ENCODE data around the gene IGFBP7.

Gene IGFBP7, protein sequence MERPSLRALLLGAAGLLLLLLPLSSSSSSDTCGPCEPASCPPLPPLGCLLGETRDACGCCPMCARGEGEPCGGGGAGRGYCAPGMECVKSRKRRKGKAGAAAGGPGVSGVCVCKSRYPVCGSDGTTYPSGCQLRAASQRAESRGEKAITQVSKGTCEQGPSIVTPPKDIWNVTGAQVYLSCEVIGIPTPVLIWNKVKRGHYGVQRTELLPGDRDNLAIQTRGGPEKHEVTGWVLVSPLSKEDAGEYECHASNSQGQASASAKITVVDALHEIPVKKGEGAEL

DNA sequence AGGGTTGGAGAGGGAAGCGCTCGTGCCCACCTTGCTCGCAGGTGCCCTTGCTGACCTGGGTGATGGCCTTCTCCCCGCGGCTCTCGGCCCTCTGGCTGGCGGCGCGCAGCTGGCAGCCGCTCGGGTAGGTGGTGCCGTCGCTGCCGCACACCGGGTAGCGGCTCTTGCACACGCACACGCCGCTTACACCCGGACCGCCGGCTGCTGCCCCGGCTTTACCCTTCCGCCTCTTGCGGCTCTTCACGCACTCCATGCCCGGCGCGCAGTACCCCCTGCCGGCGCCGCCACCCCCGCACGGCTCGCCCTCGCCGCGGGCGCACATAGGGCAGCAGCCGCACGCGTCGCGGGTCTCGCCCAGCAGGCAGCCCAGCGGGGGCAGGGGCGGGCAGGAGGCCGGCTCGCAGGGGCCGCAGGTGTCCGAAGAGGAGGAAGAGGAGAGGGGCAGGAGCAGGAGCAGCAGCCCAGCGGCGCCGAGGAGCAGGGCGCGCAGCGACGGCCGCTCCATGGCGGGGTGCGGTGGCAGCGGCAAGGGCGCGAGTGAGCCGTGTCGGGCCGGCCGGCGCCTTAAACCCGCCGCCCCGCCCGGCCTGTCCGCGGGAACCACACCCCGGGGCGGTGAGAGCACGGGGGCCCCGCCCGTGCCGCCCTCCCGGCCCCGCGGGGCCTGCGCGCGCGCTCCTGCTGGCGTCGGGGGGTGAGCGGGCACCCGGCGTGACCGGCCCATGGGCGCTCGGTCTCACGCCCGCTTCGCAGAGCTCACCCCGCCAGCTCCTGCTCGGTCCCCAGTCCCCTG lies at the start of gene IGFBP7:
Gene IGFBP7, minus strand, starts transcription at position 539 of the 793 bp plus-strand sequence. Its CDS starts 34 bp downstream, at position 505.
- no peak for DNase-seq

DNA sequence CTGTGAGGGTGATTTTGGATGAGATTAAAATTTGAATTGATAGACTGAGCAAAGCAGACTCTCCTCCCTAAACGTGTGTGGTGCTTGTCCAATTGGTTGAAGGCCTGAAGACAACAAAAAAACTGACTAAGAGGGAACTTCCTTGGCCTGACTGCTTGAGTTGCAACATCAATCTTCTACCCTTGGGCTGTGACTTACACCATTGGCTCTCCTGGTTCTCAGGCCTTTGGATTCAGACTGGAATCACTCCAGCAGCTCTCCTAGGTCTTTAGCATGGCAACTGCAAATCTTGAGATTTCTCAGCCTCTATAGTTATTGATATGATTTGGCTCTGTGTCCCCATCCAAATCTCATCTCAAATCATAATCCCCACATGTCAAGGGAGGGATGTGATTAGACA lies 49.7 kb upstream of the IGFBP7 start:
- no peak for DNase-seq

DNA sequence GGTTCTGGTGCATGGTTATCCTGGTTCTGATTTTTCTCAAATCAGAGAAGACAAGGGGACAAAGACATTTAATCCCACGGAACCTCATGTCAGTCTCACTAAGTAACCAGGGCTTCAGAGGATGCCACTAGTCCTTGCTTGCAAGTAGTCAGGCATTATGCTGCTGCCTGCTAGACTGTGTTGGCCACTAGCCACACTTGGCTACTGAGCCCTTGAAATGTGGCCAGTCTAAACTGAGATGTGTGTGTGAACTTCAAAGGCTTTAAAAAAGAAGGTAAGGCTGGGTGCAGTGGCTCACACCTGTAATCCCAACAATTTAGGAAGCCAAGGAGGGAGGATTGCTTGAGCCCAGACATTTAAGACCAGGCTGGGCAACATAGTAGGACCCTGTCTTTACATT lies 48.6 kb upstream of the IGFBP7 start:
- DNase-seq: no peak

DNA sequence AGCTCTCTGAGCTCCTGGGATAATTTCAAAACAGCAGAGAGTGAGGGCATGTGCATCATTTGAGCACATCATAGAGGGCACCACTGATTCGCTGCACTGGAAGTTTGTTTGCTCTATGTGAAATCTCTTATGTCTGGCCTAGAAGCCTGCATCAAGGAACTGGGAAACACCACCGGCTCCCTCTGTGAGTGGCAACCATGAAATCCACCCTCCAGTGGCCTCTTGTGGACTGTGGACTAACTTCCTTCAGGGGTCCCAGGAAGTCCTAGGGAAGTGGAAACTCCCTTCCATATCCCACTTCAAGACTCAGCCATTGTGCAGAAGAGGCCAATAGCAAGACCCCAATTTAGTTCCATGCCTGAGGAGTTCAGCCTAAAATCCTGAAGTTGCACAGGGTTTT lies 48.0 kb upstream of the IGFBP7 start:
- no peak for DNase-seq

DNA sequence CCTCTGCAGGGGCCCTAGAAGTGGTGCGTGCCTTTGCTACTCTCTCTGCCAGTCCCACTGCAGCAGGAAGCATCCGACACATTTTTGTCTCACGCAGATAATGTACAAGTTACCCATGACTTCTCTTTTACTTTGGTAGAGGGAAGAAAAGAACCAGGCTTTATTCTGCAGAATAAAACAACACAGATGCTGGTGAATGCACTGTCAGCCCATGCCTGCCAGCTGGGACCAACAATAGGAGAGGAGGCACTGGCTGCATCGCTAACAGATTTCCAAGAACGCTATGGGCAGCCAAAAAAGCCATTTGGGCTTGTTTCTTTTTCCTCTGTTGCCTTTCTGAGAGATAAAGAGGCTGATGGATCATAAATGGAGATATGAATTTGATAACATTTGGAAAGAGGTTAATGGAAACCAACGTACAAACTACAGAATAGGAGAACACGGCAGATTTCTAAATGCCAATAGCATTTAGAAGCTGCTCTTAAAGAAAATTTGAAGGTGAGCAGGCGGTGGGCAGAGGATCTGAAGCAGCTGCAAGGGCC lies 47.5 kb upstream of the IGFBP7 start:
- DNase-seq: no peak

DNA sequence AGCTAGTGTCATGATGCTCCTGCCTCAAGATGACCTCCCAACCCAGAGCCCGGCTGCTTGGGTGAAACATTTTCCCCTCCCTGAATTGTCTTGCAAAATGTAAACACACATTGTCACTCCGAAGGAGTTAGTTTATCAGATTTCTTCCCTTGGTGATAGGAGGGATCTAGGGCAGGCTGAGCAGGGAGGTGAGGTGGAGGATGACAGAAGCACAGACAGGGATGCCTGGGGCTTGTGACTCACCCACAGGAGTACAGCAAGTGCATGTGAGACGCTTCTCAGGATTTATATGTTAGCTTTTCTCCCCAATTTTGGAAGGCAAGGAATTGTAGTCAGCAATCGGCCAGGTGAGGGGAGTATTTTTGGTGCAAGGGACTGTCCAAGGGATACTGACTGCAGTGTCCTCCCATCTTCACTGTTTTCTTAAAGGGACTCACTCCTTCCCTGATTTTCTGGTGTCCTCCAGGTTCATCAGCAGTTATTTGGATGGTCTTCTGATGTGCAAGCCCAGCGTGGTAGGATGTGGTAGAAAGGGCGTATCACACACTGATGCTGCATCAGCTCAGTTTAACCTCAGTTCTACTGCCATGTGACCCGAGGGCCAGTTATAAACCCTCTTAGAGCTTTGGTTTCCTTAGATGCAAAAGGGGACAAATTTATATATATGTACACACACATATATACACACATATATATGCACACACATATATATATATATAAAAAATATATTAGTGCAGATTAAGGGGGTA lies 46.2 kb upstream of the IGFBP7 start:
- no peak for DNase-seq

DNA sequence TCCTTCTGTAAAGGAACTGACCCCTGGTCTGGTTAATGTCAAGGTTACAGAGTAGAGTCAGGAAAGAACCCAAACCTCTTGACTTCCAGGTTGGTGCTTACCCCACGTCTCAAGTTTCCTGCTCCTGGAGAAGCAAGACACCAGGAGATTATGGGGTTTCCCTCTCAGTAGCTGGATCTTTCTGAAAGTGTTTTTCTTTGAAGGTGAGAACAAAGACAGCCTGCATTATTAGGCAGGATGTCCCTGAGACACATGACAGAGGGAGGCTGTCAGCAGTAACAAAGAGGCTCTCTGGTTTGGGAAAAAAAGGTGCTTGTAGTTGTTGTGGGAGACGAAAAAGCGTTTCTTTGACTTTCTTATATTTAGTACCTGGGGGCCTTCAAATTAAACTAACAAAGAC lies 44.7 kb upstream of the IGFBP7 start:
- DNase-seq: no peak

DNA sequence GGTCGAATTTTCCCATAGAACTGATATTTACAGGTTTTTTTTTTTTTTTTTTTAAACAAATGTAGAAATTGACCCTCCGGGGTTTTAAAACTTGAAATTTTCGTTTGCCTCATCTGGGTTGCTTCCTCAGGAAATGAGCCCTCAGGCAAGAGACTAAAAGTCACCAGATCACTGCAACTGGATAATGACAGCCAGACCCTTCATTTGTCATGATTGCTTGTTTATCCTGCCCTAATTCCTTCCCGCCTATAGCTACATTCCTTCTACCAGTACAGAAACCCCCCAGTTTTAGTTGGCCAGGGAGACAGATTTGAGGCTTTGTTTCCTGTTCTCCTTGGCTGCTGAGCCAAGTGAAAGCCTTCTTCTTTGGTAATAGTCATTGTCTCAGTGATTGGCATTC lies 44.0 kb upstream of the IGFBP7 start:
- DNase-seq: no peak

DNA sequence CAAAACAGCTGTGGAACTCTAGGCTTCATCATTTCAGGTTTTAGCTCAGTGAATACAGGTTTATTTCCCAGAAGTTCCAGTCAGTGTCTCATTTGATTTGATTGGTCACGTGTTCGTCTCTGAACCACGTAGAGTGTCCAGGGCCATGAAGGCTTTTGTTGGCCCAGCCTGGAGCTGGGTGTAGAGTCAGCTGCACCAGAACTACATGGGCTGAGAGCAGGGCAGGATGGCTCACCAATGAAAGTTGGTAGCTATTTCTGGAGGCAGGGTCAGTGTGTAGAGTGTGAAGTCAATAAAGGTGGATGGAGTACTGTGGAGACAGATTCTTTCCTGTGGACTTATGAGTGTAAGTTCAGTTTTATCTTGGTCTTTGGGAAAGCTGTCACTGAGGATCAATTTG lies 43.0 kb upstream of the IGFBP7 start:
- DNase-seq: no peak

DNA sequence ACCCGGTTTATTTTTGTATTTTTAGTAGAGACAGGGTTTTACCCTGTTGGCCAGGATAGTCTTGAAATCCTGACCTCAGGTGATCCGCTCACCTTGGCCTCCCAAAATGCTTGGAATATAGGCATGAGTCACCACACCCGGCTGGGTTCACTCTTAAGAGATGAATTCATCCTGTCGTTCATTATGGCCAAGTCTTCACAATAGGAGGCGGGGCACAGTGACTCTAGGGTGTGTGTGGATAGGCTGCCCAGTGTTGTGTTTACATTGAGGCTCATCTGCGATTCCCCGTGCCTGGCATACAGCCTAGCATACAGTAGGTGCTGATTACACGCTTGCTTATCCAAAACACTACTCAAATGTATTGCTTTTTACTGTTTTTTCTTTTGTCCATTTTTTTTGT lies 41.3 kb upstream of the IGFBP7 start:
- no peak for DNase-seq

DNA sequence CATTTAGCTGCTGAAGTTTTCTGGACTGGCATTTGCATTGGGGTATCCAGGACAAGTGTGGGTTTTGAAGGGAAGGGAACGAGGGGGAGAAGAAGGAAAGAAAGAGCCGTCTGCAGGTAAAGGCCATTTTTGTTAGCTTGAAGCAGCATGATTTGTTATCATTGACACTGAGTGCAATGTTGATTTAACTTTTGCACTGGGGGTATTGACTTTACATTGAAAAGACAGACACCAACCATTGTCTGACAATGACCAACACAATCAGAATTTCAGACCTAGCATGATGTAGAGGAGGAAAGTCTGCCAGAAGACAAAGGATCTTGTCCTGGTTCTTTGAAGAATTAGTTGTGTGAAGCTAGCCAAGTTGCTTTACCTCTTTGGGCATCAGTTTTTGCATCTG lies 39.6 kb upstream of the IGFBP7 start:
- no peak for DNase-seq

DNA sequence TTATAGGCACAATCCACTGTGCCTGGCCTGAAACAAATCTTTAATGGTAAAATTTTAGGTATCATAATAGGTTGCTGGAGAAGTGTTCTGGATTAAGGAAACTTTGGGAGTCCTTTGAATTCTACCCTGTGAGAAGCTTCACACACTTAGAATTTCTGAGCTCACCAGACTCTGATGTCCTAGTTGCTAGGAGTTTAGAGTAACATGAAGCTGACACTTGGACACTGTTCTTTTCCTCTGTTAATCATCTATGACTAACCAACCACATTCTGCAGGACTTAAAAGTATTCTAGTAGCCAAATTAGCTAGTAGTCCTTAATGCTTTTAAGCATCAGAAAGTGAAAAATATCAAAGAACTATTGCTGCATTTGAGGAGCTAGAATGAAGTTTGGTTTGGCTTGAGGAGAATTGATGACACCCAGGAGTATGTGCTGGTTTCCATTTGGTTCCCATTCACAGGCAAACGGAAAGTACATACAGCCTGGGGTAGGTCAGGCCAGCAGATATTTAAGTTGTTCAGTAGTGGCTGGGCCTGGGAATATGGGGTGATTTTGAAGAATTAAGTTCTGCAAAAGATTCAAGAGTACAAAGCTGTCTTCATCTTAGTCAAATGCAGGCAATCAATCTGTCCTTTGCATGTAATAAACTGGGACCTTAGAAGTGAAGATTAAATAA lies 38.8 kb upstream of the IGFBP7 start:
- no peak for DNase-seq

DNA sequence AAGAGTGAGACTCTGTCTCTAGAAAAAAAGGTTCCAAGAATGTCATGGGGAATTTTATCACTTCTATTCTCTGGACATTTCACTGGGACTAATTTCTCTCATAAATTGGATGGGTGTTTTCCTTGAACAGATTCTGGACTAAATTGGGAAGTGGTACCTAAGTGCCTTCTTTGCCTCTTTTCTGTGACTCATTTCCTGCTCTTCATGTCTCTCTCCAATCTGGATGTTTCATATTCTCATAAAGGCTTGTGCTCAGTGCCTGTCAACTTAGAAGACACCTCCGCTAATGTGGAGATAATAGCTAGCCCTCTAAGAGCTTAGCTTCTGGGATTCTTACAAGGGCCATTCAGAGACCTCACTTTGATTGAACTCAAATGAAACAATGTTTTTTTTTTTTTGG lies 38.0 kb upstream of the IGFBP7 start:
- no peak for DNase-seq

DNA sequence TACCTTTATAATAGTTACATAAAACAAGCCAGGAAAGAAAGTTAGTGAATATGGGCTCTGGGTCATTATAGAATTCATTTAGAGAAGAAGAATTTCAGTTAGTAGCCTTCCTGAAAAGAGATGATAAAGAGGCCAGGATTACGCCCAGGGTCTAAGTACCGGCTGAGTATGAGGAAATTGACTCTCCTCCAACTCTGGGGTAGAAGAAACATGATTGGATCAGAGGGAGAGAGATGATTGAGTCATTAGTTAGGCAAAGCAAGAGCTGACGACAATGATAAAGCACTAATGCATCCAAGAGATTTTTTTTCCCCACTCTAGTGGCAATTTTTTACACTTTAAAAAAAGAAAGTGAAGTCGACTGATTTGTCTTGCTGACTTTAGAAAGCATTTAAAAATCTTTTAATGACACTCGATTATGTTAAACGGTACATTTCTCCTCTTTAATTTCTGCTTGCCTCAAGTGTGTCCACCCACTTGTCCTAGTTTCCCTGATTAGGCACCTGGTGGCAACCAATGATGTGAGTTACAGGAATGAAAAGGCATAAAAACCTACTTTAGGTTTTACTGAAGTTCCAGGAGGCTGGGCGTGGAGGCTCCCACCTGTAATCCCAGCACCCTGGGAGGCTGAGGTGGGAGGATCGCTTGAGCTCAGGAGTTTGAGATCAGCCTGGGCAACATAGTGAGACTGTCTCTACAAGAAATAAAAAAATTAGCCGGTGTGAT lies 37.3 kb upstream of the IGFBP7 start:
- no peak for DNase-seq

DNA sequence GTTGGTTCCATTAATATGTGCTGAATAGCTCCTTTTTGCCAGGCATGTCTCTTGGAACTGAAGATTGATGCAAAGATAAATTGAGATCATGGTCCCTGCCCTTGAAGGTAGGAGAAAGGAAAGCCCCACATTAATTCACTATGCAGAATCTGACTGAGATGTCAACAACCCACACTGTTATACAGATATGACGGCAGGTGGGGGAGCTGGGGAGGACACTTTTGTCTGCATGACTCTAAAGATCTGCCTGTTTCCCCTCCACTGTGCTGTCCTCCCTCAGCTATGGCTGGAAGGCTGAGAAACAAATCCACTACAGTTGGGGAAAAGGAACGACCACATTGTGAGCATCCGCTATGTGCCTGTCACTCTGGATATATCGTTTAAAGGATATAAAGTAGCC lies 36.3 kb upstream of the IGFBP7 start:
- no peak for DNase-seq

DNA sequence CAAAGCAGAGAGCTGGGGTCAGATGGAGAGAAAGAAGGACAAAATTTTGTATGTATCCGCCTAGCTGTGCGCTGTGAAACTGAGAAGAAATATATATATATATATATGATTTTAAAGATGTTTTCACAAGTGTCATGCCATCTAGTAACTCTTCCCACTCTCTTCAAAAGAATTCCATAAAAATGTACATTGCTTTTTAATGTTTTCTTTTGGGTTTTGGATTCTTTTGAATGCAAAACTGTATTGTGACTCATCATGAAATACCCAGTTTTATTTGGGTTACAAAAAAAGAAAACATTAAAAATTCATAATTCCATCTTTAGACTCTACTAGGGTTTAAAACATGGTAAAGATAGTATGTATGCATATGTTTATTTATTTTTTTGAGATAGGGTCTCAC lies 34.3 kb upstream of the IGFBP7 start:
- no peak for DNase-seq

DNA sequence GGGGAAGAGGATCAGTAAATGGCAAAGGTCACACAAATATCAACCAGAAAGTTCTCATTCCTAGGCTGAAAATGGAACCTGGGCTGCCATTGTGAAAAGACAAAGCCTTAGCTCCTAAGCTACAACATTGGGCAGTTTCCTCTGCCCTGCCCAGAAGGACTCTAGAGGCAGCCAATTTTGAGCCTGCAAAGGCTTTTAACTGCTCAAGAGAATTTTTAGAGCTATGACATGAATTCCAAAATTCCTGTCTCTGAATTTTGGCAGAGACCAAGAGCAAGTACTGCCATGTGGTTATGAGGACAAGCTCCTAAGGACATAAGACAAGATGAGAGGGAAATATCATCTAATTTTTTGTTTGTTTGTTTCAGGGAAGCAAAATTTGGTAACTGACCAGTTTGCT lies 29.6 kb upstream of the IGFBP7 start:
- no peak for DNase-seq

DNA sequence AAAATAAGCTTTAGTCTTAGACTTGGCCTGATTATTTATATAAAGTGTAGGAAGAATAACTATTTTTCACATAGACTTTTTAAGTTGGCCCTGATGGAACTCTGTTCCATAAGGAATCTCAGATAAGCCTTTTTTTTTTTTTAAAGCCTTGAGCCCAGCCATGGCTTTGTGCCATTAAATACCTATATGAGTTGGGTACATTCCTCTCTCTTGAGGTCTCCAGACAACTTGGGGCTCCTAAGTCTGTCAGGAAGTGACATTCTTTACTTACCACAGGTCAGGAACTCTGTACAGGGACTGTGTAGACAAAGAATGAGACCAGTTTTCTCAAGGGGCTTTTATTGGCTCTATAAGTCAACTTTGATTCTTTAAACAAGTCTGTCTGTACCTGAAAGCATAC lies 27.1 kb upstream of the IGFBP7 start:
- no peak for DNase-seq

DNA sequence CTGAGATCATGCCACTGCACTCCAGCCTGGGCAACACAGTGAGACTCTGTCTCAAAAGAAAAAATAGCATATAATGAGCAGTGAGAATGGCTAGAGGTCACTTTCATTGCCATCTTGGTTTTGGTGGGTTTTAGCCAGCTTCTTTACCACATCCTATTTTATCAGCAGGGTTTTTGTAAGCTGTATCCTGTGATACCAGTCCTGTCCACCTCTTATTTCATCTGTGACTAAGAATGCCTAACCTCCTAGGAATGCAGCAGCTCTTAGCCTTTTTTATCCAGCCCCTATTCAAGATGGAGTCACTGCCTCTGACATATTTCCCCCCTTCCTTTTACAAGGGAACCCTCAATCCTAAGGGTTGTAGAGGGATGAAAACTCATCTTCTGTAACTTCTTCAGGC lies 26.1 kb upstream of the IGFBP7 start:
- no peak for DNase-seq

DNA sequence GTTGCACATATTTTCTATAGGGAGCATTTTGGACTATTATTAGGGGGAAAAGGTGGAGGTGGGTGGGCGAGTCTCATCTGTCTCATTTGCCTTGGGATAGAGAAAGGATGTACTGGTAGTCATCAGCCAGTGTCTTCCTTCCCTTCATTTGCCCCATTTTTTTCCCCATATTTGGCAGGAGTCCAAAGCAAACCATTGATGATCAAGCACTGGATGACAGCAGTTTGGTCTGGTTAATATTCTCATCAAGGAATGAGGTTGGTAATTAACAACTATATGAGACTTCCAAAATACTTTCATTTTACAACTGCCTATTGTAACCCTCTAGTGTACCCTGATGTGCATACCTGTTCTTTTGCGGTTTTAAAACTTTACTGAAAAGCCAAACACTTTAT lies 22.6 kb upstream of the IGFBP7 start:
- no peak for DNase-seq

DNA sequence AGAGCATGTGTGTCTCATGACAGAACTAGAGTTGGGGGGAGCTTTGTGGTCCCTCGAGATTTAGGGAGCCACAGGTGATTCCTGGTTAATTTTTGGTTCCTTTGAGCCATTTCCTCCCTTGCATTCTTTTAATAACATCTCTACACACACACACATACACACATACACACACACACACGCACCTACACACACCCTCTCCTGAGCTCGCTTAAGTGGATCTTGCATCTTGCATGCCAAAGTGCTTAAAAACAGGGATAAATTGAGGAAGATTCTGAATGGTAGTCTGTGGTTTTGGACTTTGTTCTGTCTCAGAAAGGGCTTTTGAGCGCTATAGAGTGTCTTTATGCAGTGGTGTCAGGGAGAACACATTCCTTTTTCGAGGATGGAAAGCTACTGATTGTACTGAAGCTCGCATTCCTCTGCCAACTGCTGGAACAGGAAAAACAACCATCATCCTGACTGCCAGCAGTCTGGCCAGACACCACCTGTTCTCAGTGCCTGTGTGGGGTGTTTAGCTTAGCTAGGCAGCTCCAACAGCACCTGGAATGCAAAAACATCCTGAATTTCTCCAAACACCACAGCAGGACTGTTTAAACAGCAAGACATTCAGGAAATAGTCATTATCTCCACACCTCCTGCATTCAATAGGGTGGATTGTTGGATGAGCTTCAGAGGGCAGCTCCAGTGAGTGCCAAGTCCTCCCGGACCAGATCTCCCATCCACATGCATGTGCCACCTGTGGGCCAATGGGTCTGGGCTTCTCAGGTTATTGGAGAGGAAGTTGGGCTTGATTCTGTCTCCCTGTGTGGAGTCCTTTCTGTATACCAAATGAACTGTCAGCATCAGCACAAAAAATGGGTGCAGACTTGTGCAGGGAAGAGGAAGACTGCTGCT lies 21.9 kb upstream of the IGFBP7 start:
- peak; percentile 10 for DNase-seq

Data from NCI-H2171 treated with DMSO at 0.1 percent for 48 hours (cell line).